Ovary (tissue), 3 donors: ENCODE measurements around the gene PMPCB.
"Not testable (repeated sequence)": the region's sequence is repeated elsewhere in the genome, so short reads cannot be mapped to it uniquely, and the experiment has no call there.

Source experiments
- EP300 ChIP-seq: sonication (generic); formaldehyde crosslinking; IDR thresholded peaks from one replicate; pipeline ENCODE4 v1.6.1; 2017; ENCODE audit warnings: antibody characterized with exemption
- POLR2A ChIP-seq: fragments of 450-650 bp; IDR thresholded peaks from one replicate; pipeline ENCODE4 v1.6.1; 2017; ENCODE audit warnings: antibody characterized with exemption, mild to moderate bottlenecking, moderate library complexity
- TF ChIP-seq, protein P1 (sequence below), 3 donors: fragments of 450-650 bp in 2 of 3; fragments of 200-600 bp in 1 of 3; IDR thresholded peaks; one replicate each; pipeline versions ENCODE4 v1.5.1 to v1.8.0; 2016 to 2022; ENCODE audit warnings: antibody characterized with exemption in 3 of 3, mild to moderate bottlenecking in 1 of 3
- donor health status: DM: no; HTN: no; CAD: no.

DNA sequence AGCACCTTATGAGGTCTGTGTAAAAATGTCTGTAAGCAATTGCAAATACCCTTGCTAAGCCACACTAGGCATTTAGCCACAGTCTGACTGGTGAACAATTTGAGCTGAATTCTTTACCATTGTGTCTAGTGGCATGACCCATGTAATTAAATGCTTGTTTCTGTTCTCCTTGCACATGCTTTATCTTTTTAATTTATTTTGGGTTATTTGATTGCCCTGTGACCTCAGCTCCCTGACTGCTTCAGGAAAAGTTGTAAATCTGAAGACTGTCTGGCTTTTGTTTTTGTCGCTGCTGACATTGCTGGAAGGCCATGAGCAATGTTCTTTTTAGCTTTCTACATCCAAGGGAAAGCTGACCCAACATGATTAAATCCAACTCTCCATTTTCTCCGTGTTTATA lies 31.0 kb upstream of the PMPCB start:
- TF ChIP-seq, protein P1, sequence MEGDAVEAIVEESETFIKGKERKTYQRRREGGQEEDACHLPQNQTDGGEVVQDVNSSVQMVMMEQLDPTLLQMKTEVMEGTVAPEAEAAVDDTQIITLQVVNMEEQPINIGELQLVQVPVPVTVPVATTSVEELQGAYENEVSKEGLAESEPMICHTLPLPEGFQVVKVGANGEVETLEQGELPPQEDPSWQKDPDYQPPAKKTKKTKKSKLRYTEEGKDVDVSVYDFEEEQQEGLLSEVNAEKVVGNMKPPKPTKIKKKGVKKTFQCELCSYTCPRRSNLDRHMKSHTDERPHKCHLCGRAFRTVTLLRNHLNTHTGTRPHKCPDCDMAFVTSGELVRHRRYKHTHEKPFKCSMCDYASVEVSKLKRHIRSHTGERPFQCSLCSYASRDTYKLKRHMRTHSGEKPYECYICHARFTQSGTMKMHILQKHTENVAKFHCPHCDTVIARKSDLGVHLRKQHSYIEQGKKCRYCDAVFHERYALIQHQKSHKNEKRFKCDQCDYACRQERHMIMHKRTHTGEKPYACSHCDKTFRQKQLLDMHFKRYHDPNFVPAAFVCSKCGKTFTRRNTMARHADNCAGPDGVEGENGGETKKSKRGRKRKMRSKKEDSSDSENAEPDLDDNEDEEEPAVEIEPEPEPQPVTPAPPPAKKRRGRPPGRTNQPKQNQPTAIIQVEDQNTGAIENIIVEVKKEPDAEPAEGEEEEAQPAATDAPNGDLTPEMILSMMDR (IDR thresholded peaks at IDR 0.05), result not testable (repeated sequence)
- TF ChIP-seq POLR2A, EP300: not testable (repeated sequence)
